ENCODE results near the gene PTPN13.

The PTPN13 gene

GRCh38 chr4:86744570-86744969 lies 150.5 kb downstream of the PTPN13 start:
- ChIA-PET POLR2A (no interaction called here), CTCF (no interaction called here)
- TF ChIP-seq ZSCAN16 (tag by site-specific recombination; IDR thresholded peaks at IDR 0.05) (no peak), GLI2 (tag by site-specific recombination; IDR thresholded peaks at IDR 0.05; ENCODE audit: borderline replicate concordance, low read depth) (no peak), ZNF175 (tag by site-specific recombination; IDR thresholded peaks at IDR 0.05) (no peak), ZNF777 (tag by site-specific recombination; IDR thresholded peaks at IDR 0.05; ENCODE audit: borderline replicate concordance) (no peak), ZNF362 (tag by site-specific recombination; IDR thresholded peaks at IDR 0.05) (no peak), MZF1 (tag by site-specific recombination; IDR thresholded peaks at IDR 0.05; ENCODE audit: borderline replicate concordance) (no peak), ZNF280C (tag by site-specific recombination; IDR thresholded peaks at IDR 0.05) (no peak), ZNF404 (tag by site-specific recombination; IDR thresholded peaks at IDR 0.05) (no peak), ZFP41 (tag by site-specific recombination; IDR thresholded peaks at IDR 0.05; ENCODE audit: borderline replicate concordance) (no peak), ZBTB48 (tag by site-specific recombination; IDR thresholded peaks at IDR 0.05) (no peak), SP3 (tag by site-specific recombination; IDR thresholded peaks at IDR 0.05) (no peak)
- H3K27ac ChIP-seq (ENCODE audit: extremely low read depth, low read depth, low read length) = no peak overlapping the region
- no peaks in the 10 kb centered on the region for H3K9me3 ChIP-seq (ENCODE audit: control insufficient read depth, insufficient read depth, low read depth, low read length)
- no peaks in the 10 kb centered on the region for H3K4me1 ChIP-seq (ENCODE audit: control insufficient read depth, insufficient read depth, low read length)
- H3K36me3 ChIP-seq (ENCODE audit: control insufficient read depth in 2 of 2, insufficient read depth in 1 of 2, low read length in 2 of 2) = peaks cover 0 to 57% of the 10 kb centered on the region in 2 experiments
- no peak overlapping the region for H3K4me3 ChIP-seq (ENCODE audit: low read depth, low read length)

GRCh38 chr4:86749121-86749520 lies 155.0 kb downstream of the PTPN13 start:
- H3K36me3 ChIP-seq (ENCODE audit: control insufficient read depth in 2 of 2, insufficient read depth in 1 of 2, low read length in 2 of 2) = peaks cover 6 to 58% of the 10 kb centered on the region in 2 experiments

GRCh38 chr4:86755388-86755787 lies 161.3 kb downstream of the PTPN13 start:
- peaks cover 11 to 42% of the 10 kb centered on the region in 2 experiments; a peak in 2 of 3 replicates for H3K36me3 ChIP-seq (ENCODE audit: control insufficient read depth in 2 of 2, insufficient read depth in 1 of 2, low read length in 2 of 2)
- H3K27ac ChIP-seq (ENCODE audit: extremely low read depth, low read depth, low read length) = no peak overlapping the region
- no peak for TF ChIP-seq ZNF140 (tag by site-specific recombination; IDR thresholded peaks at IDR 0.05)
- no peak overlapping the region for H3K4me3 ChIP-seq (ENCODE audit: low read depth, low read length)
- H3K4me1 ChIP-seq (ENCODE audit: control insufficient read depth, insufficient read depth, low read length) = no peaks in the 10 kb centered on the region
- POLR2A ChIA-PET = no interaction called here
- H3K9me3 ChIP-seq (ENCODE audit: control insufficient read depth, insufficient read depth, low read depth, low read length) = no peaks in the 10 kb centered on the region
- CTCF ChIA-PET = no interaction called here

More at GRCh38 chr4:86749121-86749520, 155.0 kb downstream of the PTPN13 start:
- Histone ChIP-seq H3K9me3 (ENCODE audit: control insufficient read depth, insufficient read depth, low read depth, low read length) (no peaks in the 10 kb centered on the region), H3K27ac (ENCODE audit: extremely low read depth, low read depth, low read length) (no peak overlapping the region), H3K4me1 (ENCODE audit: control insufficient read depth, insufficient read depth, low read length) (no peaks in the 10 kb centered on the region), H3K4me3 (ENCODE audit: low read depth, low read length) (no peak overlapping the region)
- ChIA-PET POLR2A (no interaction called here), CTCF (no interaction called here)
- TF ChIP-seq ZNF513 (tag by site-specific recombination; IDR thresholded peaks at IDR 0.05) (peak; percentile 96), ZBTB8A (tag by site-specific recombination; IDR thresholded peaks at IDR 0.05) (no peak)

- Histone ChIP-seq H3K4me1 (ENCODE audit: control insufficient read depth, insufficient read depth, low read length) (no peaks in the 10 kb centered on the region), H3K9me3 (ENCODE audit: control insufficient read depth, insufficient read depth, low read depth, low read length) (no peaks in the 10 kb centered on the region), H3K4me3 (ENCODE audit: low read depth, low read length) (no peak overlapping the region), H3K27ac (ENCODE audit: extremely low read depth, low read depth, low read length) (no peak overlapping the region), H3K36me3 (ENCODE audit: control insufficient read depth in 2 of 2, insufficient read depth in 1 of 2, low read length in 2 of 2) (peaks cover 6 to 36% of the 10 kb centered on the region in 2 experiments; a peak in 2 of 3 replicates)
- CTCF ChIA-PET = interaction anchor here (0.7 kb wide), 1 partner anchor 733 kb away, joined by 3 read pairs; no protein-coding TSS in a partner anchor
- POLR2A ChIA-PET = no interaction called here
- TF ChIP-seq RBAK (tag by site-specific recombination; IDR thresholded peaks at IDR 0.05) = no peak
- TF ChIP-seq KLF16 (tag by site-specific recombination; IDR thresholded peaks at IDR 0.05) = no peak
- TF ChIP-seq ZFP3 (tag by site-specific recombination; IDR thresholded peaks at IDR 0.05; ENCODE audit: low read depth) = no peak
- no peak for TF ChIP-seq ZBTB7A (tag by site-specific recombination; IDR thresholded peaks at IDR 0.05; ENCODE audit: low read depth)
- TF ChIP-seq ZNF626 (tag by site-specific recombination; IDR thresholded peaks at IDR 0.05) = no peak
- no peak for TF ChIP-seq SALL2 (tag by site-specific recombination; IDR thresholded peaks at IDR 0.05; ENCODE audit: borderline replicate concordance)
- no peak for TF ChIP-seq ZNF571 (tag by site-specific recombination; IDR thresholded peaks at IDR 0.05)
- no peak for TF ChIP-seq ZNF837 (tag by site-specific recombination; IDR thresholded peaks at IDR 0.05)
- no peak for TF ChIP-seq HOXC10 (CRISPR knock-in tag; IDR thresholded peaks at IDR 0.05)
- TF ChIP-seq EGR2 (tag by site-specific recombination; IDR thresholded peaks at IDR 0.05; ENCODE audit: low read depth) = no peak
- no peak for TF ChIP-seq ZNF266 (tag by site-specific recombination; IDR thresholded peaks at IDR 0.05; ENCODE audit: low read depth)
- no peak for TF ChIP-seq KLF8 (tag by site-specific recombination; IDR thresholded peaks at IDR 0.05)
- no peak for TF ChIP-seq ZNF184 (tag by site-specific recombination; IDR thresholded peaks at IDR 0.05)
Measured at GRCh38 chr4:86757468-86757867, 163.4 kb downstream of the PTPN13 start.
